ENCODE measurements around the gene MARCHF10. TPM values are rescaled to one million over a fixed set of nuclear protein-coding genes. Genes with fewer than 3 reads are reported as not detected.
"Not testable (repeated sequence)": the region's sequence is repeated elsewhere in the genome, so short reads cannot be mapped to it uniquely, and the experiment has no call there.

The MARCHF10 gene
- total RNA-seq, 1 donor from 2014 or later: not detected

- H3K27ac Mint-ChIP-seq: no peak overlapping the region
- TF ChIP-seq, protein P1, sequence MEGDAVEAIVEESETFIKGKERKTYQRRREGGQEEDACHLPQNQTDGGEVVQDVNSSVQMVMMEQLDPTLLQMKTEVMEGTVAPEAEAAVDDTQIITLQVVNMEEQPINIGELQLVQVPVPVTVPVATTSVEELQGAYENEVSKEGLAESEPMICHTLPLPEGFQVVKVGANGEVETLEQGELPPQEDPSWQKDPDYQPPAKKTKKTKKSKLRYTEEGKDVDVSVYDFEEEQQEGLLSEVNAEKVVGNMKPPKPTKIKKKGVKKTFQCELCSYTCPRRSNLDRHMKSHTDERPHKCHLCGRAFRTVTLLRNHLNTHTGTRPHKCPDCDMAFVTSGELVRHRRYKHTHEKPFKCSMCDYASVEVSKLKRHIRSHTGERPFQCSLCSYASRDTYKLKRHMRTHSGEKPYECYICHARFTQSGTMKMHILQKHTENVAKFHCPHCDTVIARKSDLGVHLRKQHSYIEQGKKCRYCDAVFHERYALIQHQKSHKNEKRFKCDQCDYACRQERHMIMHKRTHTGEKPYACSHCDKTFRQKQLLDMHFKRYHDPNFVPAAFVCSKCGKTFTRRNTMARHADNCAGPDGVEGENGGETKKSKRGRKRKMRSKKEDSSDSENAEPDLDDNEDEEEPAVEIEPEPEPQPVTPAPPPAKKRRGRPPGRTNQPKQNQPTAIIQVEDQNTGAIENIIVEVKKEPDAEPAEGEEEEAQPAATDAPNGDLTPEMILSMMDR (conservative IDR thresholded peaks at IDR 0.05): peak; percentile 94
- H3K4me3 Mint-ChIP-seq: peak overlapping the region; percentile 65
- H3K27me3 Mint-ChIP-seq: peaks cover 29% of the 10 kb centered on the region
- peaks cover 7% of the 10 kb centered on the region for H3K9me3 Mint-ChIP-seq
- peaks cover 18% of the 10 kb centered on the region for H3K4me1 Mint-ChIP-seq (ENCODE audit: unreplicated experiment)
- peak; percentile 88 for DNase-seq (ENCODE audit: extremely low spot score, unreplicated experiment)
- H3K36me3 Mint-ChIP-seq: no peaks in the 10 kb centered on the region
These were observed 104.2 kb downstream of the MARCHF10 start for GRCh38 chr17:62703776-62704380.

- Mint-ChIP-seq H3K4me1 (ENCODE audit: unreplicated experiment) (peaks cover 18% of the 10 kb centered on the region), H3K36me3 (no peaks in the 10 kb centered on the region), H3K4me3 (peak overlapping the region; percentile 65), H3K9me3 (peaks cover 7% of the 10 kb centered on the region), H3K27me3 (peaks cover 29% of the 10 kb centered on the region), H3K27ac (no peak overlapping the region)
- TF ChIP-seq, protein P1 (conservative IDR thresholded peaks at IDR 0.05): no peak
- DNase-seq (ENCODE audit: extremely low spot score, unreplicated experiment): no peak
These were observed 104.8 kb downstream of the MARCHF10 start for GRCh38 chr17:62703261-62703775.

- TF ChIP-seq, protein P1 (conservative IDR thresholded peaks at IDR 0.05): no peak
- Mint-ChIP-seq H3K4me3 (peak overlapping the region; percentile 65), H3K27ac (no peak overlapping the region), H3K9me3 (peaks cover 7% of the 10 kb centered on the region), H3K36me3 (no peaks in the 10 kb centered on the region), H3K27me3 (peaks cover 29% of the 10 kb centered on the region), H3K4me1 (ENCODE audit: unreplicated experiment) (peaks cover 18% of the 10 kb centered on the region)
- no peak for DNase-seq (ENCODE audit: extremely low spot score, unreplicated experiment)
These were observed 105.3 kb downstream of the MARCHF10 start for GRCh38 chr17:62702746-62703260.

GRCh38 chr17:62701706-62702085 lies 106.4 kb downstream of the MARCHF10 start:
- DNase-seq (ENCODE audit: extremely low spot score, unreplicated experiment): no peak
- H3K4me3 Mint-ChIP-seq: no peak overlapping the region
- no peaks in the 10 kb centered on the region for H3K36me3 Mint-ChIP-seq
- TF ChIP-seq, protein P1 (conservative IDR thresholded peaks at IDR 0.05): no peak
- H3K27me3 Mint-ChIP-seq: peaks cover 21% of the 10 kb centered on the region
- peaks cover 18% of the 10 kb centered on the region for H3K4me1 Mint-ChIP-seq (ENCODE audit: unreplicated experiment)
- no peak overlapping the region for H3K27ac Mint-ChIP-seq
- H3K9me3 Mint-ChIP-seq: no peaks in the 10 kb centered on the region

DNA sequence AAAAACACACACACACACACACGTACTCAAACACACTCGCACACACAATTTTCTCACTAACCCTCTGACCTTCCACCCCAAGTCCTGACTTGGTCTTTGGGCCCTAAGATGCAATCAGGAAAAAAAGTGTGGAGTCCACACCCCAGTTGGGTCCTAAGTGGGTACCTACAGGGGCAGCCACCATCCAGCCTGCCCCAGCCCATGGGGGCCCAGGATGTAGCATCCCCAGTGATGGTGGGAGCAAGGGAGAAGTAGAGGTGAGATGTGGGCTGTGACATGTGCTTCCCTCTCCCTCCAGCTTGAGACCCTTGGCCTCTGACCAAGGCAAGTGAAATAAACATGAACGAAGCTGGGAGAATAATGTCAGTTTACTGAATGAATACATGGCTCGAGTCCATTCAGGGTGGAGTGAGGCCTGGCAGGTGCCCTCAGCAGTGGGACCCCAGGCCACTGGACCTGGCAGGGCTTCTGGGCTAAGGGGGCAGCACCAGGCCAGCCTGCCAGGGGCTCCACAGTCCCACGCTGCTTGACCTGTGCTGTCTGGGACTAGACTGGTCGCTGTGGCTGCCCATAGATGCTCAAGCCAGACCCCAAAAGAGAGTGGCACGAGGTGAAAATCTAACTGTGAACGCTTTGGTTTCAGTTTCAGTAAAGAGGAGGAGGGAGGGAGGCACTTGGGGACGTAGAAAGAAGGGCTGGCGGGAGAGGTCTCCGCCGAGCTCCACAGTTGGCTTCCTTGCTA lies 107.0 kb downstream of the MARCHF10 start:
- peaks cover 17% of the 10 kb centered on the region for H3K27me3 Mint-ChIP-seq
- TF ChIP-seq, protein P1 (conservative IDR thresholded peaks at IDR 0.05): no peak
- H3K27ac Mint-ChIP-seq: no peak overlapping the region
- H3K36me3 Mint-ChIP-seq: no peaks in the 10 kb centered on the region
- no peaks in the 10 kb centered on the region for H3K9me3 Mint-ChIP-seq
- peaks cover 14% of the 10 kb centered on the region for H3K4me1 Mint-ChIP-seq (ENCODE audit: unreplicated experiment)
- H3K4me3 Mint-ChIP-seq: no peak overlapping the region
- no peak for DNase-seq (ENCODE audit: extremely low spot score, unreplicated experiment)

DNA sequence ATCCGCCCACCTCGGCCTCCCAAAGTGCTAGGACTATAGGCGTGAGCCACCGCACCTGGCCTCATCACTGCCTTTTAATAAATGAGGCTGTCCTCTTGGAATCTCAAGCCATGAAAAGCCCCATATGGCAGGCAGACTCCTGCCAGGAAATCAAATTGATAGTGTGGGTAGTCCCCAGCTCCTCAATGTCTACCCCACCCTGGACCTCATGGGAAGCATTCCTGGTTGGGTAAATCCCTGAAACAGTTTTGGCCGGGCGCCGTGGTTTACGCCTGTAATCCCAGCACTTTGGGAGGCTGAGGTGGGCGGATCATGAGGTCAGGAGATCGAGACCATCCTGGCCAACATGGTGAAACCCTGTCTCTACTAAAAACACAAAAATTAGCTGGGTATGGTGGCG lies 109.7 kb downstream of the MARCHF10 start:
- not testable (repeated sequence) for H3K27me3 Mint-ChIP-seq; H3K9me3 Mint-ChIP-seq; H3K36me3 Mint-ChIP-seq; H3K4me3 Mint-ChIP-seq; H3K27ac Mint-ChIP-seq; DNase-seq (ENCODE audit: extremely low spot score, unreplicated experiment)
- peaks cover 13% of the 10 kb centered on the region for H3K4me1 Mint-ChIP-seq (ENCODE audit: unreplicated experiment)

Measured in type B pancreatic cell (in vitro differentiated cells).